Stomach (tissue), 4 donors: ENCODE data around the gene ACSBG1.

Source experiments
- EP300 ChIP-seq: sonication (generic); formaldehyde crosslinking; IDR thresholded peaks from one replicate; pipeline ENCODE4 v1.6.1; 2017; ENCODE audit warnings: antibody characterized with exemption
- POLR2A ChIP-seq, 4 donors: fragments of 450-650 bp; IDR thresholded peaks; one replicate each; pipeline ENCODE4 v1.6.1; 2016; ENCODE audit warnings: antibody characterized with exemption in 4 of 4, control low read depth in 2 of 4, mild to moderate bottlenecking in 1 of 4, moderate library complexity in 1 of 4

DNA sequence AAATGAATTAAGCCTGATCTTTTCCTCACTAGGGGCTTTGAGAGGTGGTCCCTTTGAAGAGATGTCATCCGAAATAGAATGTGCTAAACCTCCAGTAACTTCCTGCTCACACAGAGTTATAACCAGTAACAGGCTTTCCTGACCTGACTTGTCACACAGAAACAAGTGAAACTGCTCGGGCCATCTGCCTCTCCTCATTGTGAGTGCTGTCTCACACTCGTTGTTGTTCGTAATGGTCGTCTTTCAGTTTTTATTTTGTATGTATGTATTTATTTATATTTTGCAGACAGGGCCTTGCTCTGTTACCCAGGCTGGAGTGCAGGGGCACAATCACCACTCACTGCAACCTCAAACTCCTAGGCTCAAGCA lies 24.0 kb downstream of the ACSBG1 start:
- TF ChIP-seq EP300 (no peak), POLR2A (IDR thresholded peaks at IDR 0.05) (no peak)
